DMS79 treated with DMSO at 0.1 percent for 48 hours (cell line): Measurements from ENCODE around the gene CMTR2.

Experiments
- DNase-seq: peaks from one replicate; lab custom pipeline; 2025; lab: John Stamatoyannopoulos, UW

Gene CMTR2

GRCh38 chr16:71276589-71277334 lies 12.4 kb downstream of the CMTR2 start:
- no peak for DNase-seq

- DNase-seq = no peak
Measured at GRCh38 chr16:71273384-71273783, 15.8 kb downstream of the CMTR2 start.

- DNase-seq = no peak
Measured at GRCh38 chr16:71264299-71264698, 24.9 kb downstream of the CMTR2 start.

- DNase-seq = no peak
Measured at GRCh38 chr16:71263582-71263981, 25.6 kb downstream of the CMTR2 start.

- no peak for DNase-seq
Measured at GRCh38 chr16:71262391-71262790, 26.8 kb downstream of the CMTR2 start.

- DNase-seq = no peak
Measured at GRCh38 chr16:71260995-71261394, 28.2 kb downstream of the CMTR2 start.

GRCh38 chr16:71259086-71259485 lies 30.1 kb downstream of the CMTR2 start:
- DNase-seq = no peak

- no peak for DNase-seq
Measured at GRCh38 chr16:71258372-71258771, 30.8 kb downstream of the CMTR2 start.

- DNase-seq = no peak
Measured at GRCh38 chr16:71257768-71258167, 31.4 kb downstream of the CMTR2 start.

- DNase-seq = no peak
Measured at GRCh38 chr16:71255721-71256120, 33.5 kb downstream of the CMTR2 start.

GRCh38 chr16:71254832-71255525 lies 34.2 kb downstream of the CMTR2 start:
- DNase-seq = no peak

GRCh38 chr16:71250461-71251235 lies 38.6 kb downstream of the CMTR2 start:
- no peak for DNase-seq

GRCh38 chr16:71249399-71249798 lies 39.8 kb downstream of the CMTR2 start:
- DNase-seq = no peak

- no peak for DNase-seq
Measured at GRCh38 chr16:71247478-71247877, 41.7 kb downstream of the CMTR2 start.

GRCh38 chr16:71246309-71246708 lies 42.9 kb downstream of the CMTR2 start:
- DNase-seq = no peak

GRCh38 chr16:71244521-71244920 lies 44.7 kb downstream of the CMTR2 start:
- no peak for DNase-seq

- DNase-seq = no peak
Measured at GRCh38 chr16:71242601-71243000, 46.6 kb downstream of the CMTR2 start.

- no peak for DNase-seq
Measured at GRCh38 chr16:71242036-71242435, 47.2 kb downstream of the CMTR2 start.
